HL-60/S4 treated with phorbol 12-myristate 13-acetate at 8.2 ng/mL for 4 days and 3 days (cell line): ENCODE results near the gene SCN1A.

Experiments
- in situ Hi-C: fragments of 300-500 bp; cut with MboI; formaldehyde crosslinking; loops from 2 replicates; pipeline ENCODE4 v1.15.0; 2022; ENCODE audit warnings: low sequenced_read_pairs

The SCN1A gene

DNA sequence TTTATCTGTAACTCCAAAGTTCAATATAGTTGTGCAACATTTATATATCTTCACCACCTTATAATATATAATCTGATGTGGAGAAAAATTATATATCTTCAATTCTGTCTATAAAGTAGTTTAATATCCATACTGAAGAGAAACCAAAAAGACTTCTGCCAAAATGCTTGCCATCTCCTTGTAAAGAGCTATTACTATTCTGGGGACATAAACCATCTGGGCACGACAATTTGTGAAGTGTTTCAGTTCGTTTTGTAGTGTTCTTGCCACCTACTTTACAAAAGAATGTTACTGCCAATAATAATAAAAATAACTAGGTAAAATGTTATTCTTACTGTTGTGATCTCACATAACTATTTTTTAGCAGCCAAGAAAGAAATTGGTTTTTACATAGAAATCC, 45.1 kb downstream of the SCN1A start:
- in situ Hi-C loops, result no loop called here

DNA sequence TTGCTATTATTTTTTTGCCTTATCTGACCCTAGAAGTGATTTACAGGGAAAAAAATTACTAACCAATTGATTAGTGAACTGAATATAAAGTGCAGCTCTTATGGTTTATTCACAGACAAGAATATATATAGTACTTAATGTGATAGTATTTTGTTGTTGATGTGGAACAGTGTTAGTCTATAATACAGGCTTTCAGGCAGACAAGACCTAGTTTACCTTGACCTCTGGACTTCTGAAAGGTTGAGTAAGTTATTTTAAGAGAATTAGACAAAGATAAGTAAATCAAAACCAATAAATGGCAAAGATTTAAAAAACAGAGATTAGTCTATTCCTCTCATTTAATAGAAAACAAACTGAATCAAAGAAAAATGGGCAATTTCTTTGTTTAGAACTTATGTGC, 46.0 kb downstream of the SCN1A start:
- in situ Hi-C loops, result no loop called here

DNA sequence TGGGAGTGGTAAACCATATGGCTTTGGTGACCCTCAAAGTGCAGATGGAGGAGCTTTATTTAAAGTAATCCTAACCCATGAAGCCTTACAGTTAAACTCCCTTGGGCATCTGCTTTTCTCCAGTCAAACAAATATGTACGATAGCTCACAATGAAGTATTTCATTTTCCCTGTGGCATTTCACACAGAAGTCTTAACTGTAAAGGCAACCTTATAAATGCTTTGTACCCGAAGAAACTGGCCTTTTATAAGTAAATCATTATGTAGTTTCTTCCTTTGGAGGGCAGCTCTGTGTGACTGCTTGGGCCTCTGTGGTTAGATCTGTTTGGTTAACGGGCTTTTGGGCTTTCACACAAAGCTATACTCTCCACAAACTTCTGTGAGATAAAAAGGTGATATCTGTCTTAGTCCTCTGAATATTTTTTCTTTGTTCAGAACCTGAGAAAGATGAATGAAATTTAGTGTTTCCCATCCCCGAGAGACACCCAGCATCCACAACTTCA, 46.6 kb downstream of the SCN1A start:
- in situ Hi-C loops, result no loop called here

DNA sequence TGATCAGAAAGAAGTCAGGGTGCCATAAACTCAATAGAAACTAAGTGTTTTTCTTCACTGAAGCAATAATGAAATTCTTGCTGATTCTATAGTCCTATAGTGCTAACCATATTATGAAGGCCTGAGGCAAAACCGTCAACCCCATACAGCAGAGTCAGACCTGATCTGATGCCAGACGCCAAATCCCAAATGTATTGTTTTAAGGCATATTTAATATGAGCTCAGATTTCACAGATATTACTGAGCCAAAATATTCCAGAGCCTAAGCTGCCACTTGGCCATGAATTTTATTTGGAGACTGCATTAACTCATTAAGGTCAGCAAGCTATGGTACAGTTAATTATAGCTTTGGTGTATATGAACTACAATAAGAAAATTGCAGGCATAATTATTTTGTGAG, 53.4 kb downstream of the SCN1A start:
- in situ Hi-C loops, result no loop called here

DNA sequence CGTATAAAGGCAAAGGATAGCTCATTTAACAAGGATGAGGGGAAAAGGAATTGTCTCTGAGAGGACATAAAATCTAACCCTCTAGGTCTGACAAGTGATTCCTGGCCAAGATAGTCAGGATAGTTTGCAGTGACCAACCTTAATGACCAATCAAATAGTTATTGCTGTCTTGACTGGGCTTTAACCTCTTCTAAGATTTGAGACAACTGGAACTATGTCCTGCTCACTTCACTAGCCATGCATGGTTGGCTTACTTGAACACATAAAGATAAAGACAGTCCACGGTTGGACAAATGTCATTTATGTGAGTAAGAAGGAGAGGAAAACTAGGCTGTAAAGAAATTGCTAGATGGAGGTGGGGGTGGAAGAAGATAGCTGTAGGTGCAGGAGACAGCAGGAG, 53.8 kb downstream of the SCN1A start:
- in situ Hi-C loops, result no loop called here

DNA sequence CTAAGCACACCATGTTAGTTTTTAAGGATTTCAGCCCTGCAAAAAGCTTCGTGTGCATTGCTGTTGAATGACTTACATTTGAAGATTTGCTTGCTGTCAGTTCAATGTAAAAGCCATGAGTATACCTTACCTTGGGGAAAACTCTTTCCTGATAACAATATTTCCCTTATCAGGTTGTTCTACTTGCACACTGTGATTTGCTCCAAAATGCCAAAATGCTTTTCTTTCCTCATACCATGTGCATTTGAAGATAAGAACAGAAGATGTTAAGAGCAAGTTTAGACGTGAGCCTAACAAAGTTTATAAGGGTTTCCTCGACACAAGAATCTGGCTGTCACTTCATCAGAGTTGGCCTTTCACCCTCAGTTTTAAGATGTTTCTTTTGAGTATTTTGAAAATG, 57.6 kb downstream of the SCN1A start:
- in situ Hi-C loops, result no loop called here

DNA sequence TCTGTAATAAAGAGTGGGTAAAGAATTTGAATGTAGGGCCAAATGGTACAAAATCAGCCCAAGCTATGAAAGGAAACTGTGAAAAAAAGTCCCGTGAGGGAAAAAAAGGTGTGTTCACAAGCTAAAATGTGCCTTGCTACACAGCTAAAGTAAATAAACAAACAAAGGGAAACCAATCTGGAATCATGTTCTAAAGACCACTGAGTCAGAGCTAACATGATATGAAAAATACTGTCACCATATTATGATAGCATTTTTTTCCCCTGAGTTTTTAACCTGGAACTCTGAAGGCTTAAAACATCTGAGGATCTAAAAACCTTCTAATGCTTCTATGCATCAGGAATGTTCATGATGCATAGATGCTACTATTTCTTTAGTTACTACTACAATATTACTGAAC, 58.8 kb downstream of the SCN1A start:
- in situ Hi-C loops, result no loop called here

DNA sequence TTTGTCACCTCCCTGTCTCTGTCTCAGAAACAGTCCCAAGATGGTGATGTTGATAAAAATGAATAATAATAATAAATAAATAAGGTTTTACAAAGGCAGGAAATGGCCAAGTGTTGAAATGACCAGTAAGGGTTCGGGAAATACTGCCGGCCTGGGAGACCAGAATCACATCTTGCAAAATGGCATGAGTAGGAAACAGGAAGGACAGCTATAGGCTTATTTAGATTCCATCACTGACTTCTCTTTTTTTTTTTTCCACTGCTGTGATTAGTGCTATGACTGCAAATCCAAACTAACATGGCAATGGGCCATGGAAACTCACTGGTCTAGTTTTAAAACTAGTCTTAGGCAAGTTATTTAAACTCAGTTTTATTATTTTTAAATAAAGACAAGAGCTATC, 60.6 kb downstream of the SCN1A start:
- in situ Hi-C loops, result no loop called here

DNA sequence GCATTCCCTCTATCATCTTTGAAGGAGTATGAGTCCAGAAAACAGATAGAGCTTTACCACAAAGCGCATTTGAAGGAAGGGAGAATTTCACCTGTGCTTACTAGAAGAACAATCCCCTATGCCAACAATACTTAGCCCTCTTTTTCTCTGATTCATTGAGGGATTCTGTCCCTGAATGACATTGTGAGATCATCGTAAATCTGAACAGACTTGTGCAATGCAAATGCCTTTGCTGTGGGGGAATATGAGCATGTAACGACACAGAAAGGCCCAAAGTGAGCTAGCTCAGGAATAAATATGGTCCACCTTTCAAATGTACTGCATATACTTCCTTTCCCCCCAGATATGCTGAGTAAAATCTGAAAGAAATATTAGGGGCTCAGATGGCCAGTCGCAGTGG, 67.6 kb downstream of the SCN1A start:
- in situ Hi-C loops, result no loop called here

DNA sequence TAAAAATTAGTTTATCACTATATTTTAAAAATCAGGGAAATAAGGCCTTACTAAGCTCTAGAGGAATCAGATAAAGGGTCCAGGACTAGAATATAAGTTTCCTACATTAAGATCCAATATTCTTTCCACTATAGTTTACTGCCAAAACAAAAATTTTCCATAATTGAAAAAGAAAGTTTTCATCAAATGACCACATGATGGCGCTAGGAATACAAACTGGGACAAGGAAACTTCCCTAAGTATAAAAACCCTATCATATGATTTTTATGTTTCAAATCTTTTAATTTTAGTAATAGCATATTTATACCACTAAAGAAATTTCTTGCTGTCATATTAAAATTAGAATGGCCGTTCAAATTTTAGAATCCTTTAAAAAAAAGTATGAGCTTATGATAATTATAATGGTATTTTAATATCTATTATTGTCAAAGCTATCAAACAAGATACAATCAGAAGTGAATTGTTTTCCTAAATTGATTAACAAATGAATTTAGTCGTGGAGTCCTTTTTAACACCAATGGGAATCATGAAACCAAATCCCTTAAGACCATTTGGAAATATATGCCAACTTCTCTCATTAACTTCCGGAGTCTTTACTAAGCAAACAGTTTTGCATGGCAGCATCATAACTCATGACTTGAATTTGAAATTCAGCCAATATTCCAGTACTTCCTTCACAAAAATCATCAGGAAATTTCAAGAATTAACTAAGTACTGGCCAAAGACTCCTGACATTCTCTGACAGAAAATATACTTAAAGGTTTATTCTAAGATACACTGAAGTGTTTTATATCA, 70.3 kb downstream of the SCN1A start:
- in situ Hi-C loops, result no loop called here

DNA sequence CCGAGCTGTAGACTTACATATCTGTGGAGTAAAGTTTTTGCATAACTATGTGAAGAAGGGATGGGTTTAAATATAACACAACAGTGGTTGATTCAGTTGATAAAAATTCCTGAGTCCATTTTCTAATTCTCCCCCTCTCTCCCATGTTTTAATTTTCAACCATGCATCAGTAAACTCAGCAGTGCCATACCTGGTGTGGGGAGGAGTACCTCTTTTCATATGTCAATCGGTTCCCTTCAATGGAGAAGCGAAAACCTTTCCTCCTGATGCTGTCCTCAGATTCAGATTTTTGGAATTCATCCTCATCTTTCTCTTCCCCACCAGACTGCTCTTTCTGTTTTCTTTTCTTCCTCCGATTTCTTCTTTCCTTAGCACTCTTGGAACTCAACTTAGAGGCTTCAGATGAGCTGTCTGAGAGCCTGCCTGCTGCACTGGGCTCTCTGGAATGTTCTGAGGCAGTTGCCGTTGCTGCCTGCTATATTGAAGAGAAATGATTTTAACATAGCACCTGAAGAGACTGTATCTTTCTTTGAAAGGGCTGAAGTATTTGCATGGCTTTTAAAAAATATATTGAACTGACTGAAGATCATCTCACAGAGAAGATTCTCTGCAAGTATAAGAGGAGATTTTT, 82.9 kb downstream of the SCN1A start:
- in situ Hi-C loops, result no loop called here

DNA sequence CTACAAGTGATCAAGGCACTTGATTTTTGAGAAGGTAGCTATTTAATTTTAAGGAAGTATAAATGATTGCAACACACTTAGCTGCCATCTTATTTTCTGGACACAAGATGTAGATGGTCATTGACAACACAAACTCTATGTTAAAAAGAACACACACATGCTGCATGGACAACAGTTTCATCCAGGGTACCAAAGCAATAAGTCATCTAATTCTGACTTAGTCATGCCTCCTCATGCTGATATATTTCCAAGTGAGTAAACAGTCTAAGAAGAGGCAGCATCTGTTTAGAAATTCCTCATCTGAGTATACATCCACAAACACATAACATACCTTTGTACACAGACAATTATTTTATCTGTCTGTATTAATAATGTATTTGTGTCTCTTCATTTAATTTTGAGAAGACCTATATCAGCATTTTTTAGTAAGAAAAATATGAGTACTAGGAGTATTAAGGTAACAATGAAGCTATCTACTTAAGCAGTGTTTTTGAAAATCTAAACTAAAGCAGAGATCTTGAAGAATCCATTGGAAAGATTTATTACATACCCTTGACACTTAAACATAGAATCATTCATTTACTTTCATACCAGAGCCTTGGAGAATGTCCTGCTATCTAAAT, 84.9 kb downstream of the SCN1A start:
- in situ Hi-C loops, result no loop called here

DNA sequence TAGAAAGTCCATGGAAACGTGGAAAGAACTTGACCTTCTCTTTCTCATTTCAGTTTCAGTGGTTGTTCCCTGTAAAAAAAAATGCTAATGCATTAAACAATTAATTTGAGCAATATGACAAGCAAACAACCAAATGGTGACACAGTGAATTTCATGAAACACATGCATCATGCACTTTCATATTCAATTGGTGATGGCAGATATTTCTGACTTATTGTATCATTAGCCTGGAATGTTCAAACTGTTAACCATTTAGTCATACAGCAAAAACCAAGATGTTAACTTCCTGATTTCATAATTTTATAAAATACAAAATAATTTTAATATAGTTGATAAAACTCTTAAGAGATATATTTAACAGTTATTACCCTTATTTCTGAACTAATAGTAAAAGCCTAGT, 85.5 kb downstream of the SCN1A start:
- in situ Hi-C loops, result no loop called here

DNA sequence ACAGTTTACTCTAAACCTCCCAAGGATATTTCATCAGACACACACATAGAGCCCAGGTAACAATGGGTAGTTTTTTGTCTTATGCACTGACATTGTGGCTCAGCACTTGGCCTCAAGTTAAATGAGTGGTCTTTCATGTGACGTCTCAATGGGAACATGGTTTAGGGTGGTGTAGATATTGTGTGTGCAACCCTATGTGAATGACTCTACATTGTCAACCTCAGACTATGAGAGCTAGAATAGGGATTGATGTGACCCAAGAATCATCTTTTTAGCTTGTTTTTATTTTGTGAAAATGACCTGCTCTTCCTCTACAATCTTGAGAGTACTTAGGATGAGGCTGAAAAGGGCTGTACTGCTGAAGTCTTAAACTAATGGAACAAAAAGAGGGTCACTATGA, 86.2 kb downstream of the SCN1A start:
- in situ Hi-C loops, result no loop called here

DNA sequence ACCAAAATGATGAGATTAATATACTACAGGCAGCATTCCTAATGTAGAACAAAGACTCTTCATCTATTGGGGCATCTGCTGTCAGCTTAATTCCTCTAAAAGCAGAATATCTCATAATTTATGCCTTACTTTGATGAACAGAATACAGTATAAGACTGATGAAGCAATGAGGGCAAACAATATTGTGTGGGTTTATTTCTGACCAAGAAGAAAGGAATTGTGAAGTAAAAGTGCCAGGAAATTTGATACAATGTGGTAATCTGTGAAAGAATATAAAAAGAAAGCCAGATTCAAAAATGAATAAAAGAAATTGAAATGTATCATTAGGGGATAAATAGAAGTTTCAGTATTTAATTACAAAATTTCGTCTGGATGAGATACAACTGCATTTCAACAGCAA, 95.5 kb downstream of the SCN1A start:
- in situ Hi-C loops, result no loop called here

DNA sequence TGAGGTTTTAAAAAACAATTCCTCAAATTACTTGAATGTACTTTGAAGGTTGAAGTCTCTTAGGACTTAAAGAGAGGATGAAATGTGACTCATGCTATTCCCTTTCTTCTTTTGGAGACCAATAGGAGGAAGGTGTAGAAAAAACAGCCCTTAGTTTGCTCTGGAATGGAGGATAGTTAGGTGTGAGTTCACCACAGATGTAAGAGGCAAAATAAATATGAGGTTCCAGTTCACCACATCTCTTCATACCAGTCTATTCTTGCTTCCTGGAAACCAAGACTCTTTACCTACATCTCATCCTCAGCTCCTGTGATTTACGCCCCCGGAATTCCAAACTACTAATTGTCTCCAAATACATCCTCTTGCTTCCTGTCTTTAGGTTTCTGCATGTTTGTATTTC, 96.8 kb downstream of the SCN1A start:
- in situ Hi-C loops, result no loop called here

DNA sequence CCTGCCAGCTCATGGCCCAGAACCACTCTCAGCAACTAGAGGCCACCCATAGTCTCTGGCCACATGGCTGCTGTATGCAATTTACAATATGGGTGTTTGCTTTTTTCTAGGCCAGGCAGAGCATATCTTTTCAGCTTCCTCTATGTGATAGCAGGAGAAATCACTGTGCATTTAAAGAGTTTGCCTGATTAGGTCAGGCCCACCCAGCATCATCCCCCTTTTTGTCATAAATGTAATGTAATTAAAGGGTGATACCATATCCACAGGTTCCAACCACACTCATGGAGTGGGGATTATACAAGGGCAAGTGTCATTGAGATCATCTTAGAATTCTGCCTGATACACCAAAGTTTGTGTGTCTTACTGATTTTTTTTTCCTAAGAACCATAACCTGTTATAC, 102.5 kb downstream of the SCN1A start:
- in situ Hi-C loops, result no loop called here

DNA sequence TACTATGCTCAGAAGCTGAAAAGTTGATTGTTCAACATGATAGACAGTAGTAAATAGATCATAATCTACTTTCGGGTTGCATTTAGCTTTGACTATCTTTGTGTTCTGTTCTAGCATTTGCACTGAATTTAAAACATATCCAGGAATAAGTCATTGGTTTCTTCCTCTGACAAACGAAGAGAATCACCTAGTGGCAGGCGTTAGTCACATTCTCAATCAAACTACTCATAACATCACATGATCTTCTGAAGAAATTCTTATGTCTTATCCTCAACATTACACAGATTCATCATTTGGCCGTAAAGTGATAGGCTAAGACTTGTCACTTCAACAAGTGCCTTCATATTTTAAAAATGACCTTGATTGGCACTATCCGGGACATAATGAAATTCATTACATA, 110.6 kb downstream of the SCN1A start:
- in situ Hi-C loops, result no loop called here

DNA sequence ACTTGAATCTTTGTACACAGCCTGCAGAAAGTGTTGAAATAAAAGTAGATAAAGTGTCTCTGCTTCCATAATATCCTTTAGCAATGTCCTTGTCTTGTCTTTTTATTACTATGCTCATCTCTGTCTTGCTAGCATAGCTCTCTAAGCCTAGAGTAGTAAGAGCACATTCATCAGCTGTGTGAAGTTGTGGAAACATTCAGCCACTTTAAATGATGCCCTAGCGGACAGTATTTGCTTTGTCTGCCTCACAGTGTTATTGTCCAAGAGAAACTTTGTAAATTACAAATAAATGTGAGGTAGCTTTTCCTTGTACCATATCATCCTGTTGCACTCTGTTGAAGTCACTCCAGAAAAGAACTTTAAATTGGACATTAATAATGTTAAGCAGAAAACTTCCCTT, 113.9 kb downstream of the SCN1A start:
- in situ Hi-C loops, result no loop called here

DNA sequence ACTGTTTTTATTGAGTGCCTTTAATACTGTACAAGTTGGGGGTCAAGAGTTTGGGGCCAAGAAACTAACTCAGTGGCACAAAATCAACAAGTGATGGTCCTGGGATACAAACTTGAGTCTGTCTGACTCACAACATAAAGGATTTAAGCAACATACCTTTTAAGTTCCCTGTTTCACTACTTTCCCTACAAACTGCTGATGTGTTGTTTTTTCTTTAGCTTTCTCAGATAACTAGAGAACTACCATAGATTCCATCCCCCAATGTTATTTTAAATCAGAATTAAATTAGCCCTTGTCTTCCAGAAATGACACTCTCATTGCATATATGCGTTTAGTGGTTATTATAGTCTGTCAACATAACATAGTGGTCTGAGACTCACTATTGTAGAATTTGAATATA, 116.2 kb downstream of the SCN1A start:
- in situ Hi-C loops, result no loop called here

DNA sequence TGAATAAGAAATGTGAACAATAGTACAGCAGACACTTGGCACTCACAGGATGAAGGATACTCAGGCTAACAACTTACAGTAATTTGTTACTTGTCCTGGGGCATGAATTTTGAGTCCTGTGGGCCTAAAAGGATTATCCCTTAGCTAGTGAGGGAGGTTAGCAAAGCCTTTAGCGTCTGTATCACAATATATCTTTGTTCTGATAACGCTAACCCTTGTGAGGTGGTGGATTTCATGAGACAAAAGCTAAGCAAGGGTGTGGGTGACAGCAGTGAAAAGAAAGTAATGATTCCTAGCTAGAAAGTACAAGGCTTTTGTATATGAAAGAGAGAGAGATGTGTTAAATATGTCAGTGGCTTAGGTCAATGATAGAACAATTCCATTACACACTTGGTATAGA, 127.4 kb downstream of the SCN1A start:
- in situ Hi-C loops, result no loop called here

DNA sequence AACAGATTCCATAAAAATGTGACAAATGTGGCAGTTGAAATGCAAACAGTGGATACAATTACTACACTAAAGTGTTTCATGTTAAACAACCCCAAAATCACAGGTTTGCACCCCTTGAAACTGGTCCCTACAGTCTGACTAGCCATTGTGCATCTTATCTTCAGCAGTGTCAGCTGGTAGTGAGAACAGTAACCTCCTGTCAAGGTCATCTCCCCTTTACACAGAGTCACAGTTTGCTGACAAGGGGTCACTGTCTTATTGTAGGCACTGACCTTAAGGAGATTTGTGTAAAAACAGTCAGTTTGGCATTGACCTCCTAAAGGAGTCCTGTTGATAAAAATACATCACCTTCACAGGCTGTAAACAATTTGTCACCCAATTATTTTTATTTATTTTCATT, 137.0 kb downstream of the SCN1A start:
- in situ Hi-C loops, result no loop called here
